ENCODE measurements around the gene RC3H2.

Gene RC3H2, protein sequence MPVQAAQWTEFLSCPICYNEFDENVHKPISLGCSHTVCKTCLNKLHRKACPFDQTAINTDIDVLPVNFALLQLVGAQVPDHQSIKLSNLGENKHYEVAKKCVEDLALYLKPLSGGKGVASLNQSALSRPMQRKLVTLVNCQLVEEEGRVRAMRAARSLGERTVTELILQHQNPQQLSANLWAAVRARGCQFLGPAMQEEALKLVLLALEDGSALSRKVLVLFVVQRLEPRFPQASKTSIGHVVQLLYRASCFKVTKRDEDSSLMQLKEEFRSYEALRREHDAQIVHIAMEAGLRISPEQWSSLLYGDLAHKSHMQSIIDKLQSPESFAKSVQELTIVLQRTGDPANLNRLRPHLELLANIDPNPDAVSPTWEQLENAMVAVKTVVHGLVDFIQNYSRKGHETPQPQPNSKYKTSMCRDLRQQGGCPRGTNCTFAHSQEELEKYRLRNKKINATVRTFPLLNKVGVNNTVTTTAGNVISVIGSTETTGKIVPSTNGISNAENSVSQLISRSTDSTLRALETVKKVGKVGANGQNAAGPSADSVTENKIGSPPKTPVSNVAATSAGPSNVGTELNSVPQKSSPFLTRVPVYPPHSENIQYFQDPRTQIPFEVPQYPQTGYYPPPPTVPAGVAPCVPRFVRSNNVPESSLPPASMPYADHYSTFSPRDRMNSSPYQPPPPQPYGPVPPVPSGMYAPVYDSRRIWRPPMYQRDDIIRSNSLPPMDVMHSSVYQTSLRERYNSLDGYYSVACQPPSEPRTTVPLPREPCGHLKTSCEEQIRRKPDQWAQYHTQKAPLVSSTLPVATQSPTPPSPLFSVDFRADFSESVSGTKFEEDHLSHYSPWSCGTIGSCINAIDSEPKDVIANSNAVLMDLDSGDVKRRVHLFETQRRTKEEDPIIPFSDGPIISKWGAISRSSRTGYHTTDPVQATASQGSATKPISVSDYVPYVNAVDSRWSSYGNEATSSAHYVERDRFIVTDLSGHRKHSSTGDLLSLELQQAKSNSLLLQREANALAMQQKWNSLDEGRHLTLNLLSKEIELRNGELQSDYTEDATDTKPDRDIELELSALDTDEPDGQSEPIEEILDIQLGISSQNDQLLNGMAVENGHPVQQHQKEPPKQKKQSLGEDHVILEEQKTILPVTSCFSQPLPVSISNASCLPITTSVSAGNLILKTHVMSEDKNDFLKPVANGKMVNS

GRCh38 chr9:122904823-122905710, at the start of gene RC3H2:
Gene RC3H2, minus strand, starts transcription at chr9:122905359. Its CDS starts 7,850 bp downstream, at chr9:122897509.
- peak; percentile 98 for DNase-seq

DNA sequence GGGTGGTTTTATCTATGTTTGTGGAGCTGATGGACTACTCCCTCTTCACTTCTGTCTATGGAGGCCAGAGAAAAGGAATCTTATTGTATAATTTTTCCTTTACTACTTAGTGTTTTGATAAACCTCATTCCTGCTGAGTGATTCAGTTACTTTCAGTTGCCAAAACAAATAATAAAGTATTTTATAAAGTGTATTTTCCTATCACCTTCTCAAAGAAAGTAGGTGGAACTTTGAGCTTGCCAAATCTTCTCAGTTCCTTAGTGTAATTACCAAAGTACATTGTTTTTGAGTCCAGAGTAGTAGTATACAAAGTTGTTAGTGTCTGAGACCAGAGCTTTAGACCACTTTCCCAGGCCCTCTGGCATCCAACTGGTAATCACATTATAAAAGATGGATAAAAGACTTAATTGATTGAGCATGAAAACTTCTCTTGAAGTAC, 49.1 kb upstream of the RC3H2 start:
- no peak for DNase-seq

DNA sequence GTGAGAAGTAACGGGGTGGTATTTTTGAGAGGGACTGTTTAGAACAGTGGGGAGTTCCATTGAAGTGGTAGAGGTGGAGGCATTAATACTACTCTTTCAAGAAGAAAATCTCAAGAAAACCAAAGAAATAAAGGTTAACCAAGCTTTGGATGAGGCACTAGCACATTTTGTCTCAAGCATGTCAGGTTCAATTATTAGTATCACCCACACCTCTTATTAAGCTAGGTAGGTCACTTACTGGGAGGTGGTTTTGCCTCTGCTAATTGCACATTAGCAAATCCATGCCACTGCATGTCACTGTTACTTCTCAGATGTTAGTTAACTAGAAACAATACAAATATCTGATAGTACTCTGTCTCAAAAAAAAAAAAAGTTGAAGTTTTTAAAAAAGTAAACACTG, 45.9 kb upstream of the RC3H2 start:
- DNase-seq, result no peak

DNA sequence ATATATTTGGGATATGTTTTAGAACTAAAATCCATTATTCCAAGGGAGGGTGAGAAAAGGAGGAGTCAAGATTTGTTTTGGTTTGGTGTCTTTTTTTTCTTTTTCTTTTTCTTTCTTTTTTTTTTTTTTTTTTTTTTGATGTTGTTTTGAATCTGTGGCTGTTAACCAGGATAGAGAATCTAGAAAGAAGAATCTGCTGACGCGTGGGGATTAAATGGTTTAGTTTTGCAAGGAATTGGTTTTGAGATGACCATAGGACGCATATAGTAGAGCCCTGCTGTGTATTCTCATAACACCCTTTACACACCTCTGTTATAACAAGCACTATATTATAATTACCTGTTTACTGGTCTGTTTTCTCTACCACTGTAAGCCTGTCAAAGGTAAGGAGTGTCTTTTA, 45.1 kb upstream of the RC3H2 start:
- DNase-seq, result no peak

DNA sequence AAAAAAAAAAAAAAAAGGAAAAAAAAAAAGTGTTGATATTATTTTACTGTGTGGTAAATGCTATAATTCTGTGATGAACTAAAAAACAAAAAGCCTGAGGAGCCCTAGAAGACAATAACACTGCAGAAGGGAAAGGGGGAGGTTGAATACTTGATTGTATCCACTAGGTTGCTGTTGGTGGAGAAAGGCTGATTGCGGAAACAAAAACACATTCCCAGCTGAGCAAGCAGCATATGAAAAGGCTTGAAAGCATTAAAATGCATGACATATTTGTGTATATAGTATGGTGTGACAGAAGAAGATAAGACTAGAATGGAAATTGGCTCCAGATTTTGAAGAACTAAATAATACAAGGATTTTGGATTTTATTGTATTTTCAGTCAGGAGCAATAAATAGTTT, 44.5 kb upstream of the RC3H2 start:
- DNase-seq, result no peak

- no peak for DNase-seq
Observed at GRCh38 chr9:122948313-122948712, 43.2 kb upstream of the RC3H2 start.

DNA sequence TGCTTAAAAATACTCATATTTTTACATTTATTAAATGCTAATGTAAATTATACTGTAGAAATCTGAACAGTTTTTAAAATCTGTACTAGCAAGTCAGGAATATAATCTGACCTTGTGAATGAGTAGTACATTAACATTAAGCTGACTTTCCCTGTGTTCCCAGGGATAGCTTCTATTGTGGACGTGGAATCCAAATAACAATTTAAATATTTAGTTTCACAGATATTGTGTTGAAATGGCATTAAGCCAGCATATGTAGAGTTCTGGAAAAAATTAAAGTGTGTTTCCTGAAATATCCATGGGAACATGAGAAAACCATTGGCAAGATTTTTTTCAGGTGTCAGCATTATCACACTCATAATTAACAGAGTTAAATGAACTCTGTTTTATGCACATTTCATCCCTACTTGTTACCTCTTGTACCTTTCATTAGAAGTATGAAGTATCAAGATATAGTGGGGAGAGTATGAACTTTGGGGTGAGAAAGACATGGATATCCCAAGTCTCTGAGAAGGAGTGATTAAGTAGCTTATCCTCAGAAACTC, 41.4 kb upstream of the RC3H2 start:
- DNase-seq, result no peak

- DNase-seq, result no peak
Observed at GRCh38 chr9:122944960-122945888, 40.1 kb upstream of the RC3H2 start.

DNA sequence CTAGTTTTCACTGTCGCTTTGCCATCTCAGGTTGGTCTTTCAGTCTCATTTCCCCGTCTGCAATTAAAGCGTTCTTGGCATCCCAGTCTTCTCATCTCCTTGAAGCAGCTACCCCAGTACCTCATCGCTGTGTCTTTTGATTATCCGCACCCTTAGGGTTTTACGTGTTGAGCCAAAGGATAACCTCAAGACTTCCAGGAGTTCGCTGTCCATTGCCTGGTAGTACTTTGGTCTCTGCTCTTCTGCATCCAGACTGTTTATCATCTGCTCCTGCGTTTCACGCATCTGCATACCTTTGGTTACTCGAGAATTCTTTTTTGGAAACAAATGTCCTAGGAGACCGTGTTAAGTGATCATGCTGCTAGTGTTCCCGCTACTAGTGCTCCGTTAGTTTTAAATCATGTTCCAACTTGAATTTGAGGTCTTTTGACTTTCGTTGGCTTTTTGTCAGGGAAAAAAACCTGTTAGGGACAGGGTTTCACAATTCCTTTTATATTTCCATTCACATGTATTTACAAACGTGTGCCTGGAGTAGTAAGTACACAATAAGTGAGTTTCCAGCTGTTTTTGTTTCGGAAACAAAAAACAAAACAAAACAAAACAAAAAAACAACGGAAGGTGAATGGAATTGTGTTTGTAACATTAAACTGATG, 36.5 kb upstream of the RC3H2 start:
- DNase-seq, result no peak

- DNase-seq, result peak; percentile 99
Observed at GRCh38 chr9:122940749-122941581, 35.8 kb upstream of the RC3H2 start, which contains the start of gene RABGAP1. Gene RABGAP1, plus strand, starts transcription at chr9:122941020. Its CDS starts 16,040 bp downstream, at chr9:122957060.

- no peak for DNase-seq
Observed at GRCh38 chr9:122940454-122940748, 35.2 kb upstream of the RC3H2 start.

- no peak for DNase-seq
Observed at GRCh38 chr9:122939601-122940000, 34.4 kb upstream of the RC3H2 start.

DNA sequence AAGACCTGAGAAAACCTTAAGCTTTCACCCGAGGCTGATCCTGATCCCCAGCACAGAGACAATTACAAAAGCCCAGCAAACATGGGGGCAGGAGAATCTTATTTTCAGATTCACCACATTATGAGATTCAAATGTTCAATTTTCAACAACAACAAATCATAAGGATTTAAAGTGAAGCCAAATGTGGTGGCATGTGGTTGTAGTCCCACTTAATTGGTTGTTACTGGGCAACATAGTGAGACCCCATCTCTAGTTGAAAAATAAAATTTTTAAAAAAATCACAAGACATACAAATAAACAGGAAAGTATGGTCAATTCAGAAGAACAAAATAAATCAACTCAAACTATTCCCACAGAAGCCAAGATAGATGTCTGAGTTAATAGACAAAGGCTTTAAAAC, 31.7 kb upstream of the RC3H2 start:
- DNase-seq, result no peak

DNA sequence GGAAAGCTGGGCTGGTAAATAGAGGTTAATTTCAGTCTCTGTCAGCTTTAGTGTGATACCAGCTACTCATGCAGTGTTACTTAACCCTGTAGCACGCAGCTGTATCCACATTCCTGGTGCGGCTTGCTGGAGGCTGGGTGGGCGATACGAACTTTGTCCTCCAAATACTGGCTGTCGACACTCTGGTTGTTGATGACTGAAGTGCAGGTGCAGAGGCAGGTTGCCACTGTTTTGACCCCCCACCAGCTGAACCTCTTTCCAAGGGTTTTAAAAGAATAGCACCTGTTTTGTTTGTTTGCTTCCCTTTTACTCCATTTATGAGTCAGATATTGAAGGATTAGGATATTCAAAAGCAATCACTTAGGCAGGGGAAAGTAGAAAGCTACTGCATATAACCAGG, 31.3 kb upstream of the RC3H2 start:
- DNase-seq, result no peak

GRCh38 chr9:122931226-122932121, 26.3 kb upstream of the RC3H2 start, which contains the start of gene ZBTB26:
Gene ZBTB26, minus strand, starts transcription at chr9:122931512. Its CDS starts 11,578 bp downstream, at chr9:122919934.
- peak; percentile 93 for DNase-seq

- no peak for DNase-seq
Observed at GRCh38 chr9:122930541-122931225, 25.5 kb upstream of the RC3H2 start.

DNA sequence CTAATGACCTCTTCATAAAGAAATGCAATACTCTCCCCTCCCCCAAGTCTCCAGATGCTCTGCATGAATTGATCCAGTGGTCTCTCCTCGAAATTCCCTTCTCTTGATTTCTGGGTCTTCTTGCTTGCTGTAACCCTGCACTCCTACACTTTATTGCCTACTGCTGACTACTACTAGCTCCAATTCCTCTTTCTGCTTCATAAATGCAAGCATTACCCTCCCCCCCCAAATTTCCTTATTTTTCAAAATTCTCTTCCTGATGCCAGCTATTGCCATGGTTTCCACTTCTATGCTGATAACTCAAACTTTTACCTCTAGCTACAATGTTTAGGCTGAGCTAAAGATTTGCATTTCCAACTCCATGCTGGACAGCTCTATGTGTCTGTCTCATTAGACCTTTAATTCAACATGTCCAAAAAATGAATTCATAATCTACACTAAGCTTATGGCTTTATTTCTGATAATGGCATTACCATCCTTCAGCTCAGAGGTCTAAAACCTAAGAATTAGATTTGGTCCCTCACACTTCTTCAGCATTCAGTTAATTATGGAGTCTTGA, 24.7 kb upstream of the RC3H2 start:
- no peak for DNase-seq
